ENCODE data around the gene ELL.
"Not testable (repeated sequence)": the region's sequence is repeated elsewhere in the genome, so short reads cannot be mapped to it uniquely, and the experiment has no call there.

The ELL gene

GRCh38 chr19:18529782-18530181, 7.9 kb upstream of the ELL start:
- no peak for DNase-seq

GRCh38 chr19:18526316-18526715, 4.4 kb upstream of the ELL start:
- DNase-seq, result no peak

GRCh38 chr19:18523841-18524240, 2.0 kb upstream of the ELL start:
- no peak for DNase-seq

- DNase-seq, result not testable (repeated sequence)
These were observed 1.1 kb upstream of the ELL start for GRCh38 chr19:18522862-18523440.

GRCh38 chr19:18522124-18522861, 423 bp upstream of the ELL start:
- peak; percentile 100 for DNase-seq

GRCh38 chr19:18520848-18521691, 800 bp downstream of the ELL start:
- DNase-seq, result peak; percentile 21

- peak; percentile 33 for DNase-seq
These were observed 1.7 kb downstream of the ELL start for GRCh38 chr19:18519962-18520847.

- no peak for DNase-seq
These were observed 3.2 kb downstream of the ELL start for GRCh38 chr19:18518639-18519038.

GRCh38 chr19:18517606-18518005, 4.3 kb downstream of the ELL start:
- DNase-seq, result no peak

GRCh38 chr19:18515959-18516358, 5.9 kb downstream of the ELL start:
- DNase-seq, result no peak

GRCh38 chr19:18514800-18515682, 6.8 kb downstream of the ELL start:
- DNase-seq, result no peak

- DNase-seq, result no peak
These were observed 8.0 kb downstream of the ELL start for GRCh38 chr19:18513868-18514267.

GRCh38 chr19:18510216-18510615, 11.7 kb downstream of the ELL start:
- no peak for DNase-seq

- DNase-seq, result no peak
These were observed 13.3 kb downstream of the ELL start for GRCh38 chr19:18508585-18508984.

GRCh38 chr19:18507727-18508440, 14.0 kb downstream of the ELL start:
- DNase-seq, result no peak

GRCh38 chr19:18507021-18507726, 14.7 kb downstream of the ELL start:
- DNase-seq, result no peak

GRCh38 chr19:18506101-18506930, 15.6 kb downstream of the ELL start:
- DNase-seq, result no peak

- no peak for DNase-seq
These were observed 16.8 kb downstream of the ELL start for GRCh38 chr19:18504886-18505610.
